UCSD-AML1 (cell line): Measurements from ENCODE around the gene LIX1L.

Experiments used
- DNase-seq: peaks from one replicate; lab custom pipeline; 2025; ENCODE audit not compliant: unreplicated experiment; lab: John Stamatoyannopoulos, UW

LIX1L gene

GRCh38 chr1:145985502-145986439 lies 28.0 kb upstream of the LIX1L start:
- DNase-seq = peak; percentile 46

DNA sequence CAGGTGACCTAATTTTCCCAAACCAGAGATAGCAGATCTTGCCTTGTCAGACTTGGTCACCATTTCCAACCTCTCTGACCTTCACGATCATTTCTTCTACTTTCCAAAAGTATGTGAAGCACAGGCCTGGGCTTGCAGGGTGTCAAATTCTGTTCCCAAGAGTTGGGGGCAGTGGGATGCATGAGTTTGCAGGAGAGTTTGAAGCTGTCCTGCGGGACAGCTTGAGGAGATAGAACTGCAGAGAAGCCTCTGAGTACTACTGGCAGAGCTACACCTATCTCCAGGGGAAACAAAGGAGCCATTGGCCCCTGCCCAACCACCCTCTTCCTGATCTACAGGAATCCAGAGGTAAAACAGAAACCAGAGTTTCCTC lies 27.3 kb upstream of the LIX1L start:
- DNase-seq = no peak

- no peak for DNase-seq
Measured at GRCh38 chr1:145983960-145984830, 26.4 kb upstream of the LIX1L start.

GRCh38 chr1:145983206-145983675 lies 25.4 kb upstream of the LIX1L start:
- DNase-seq = no peak

GRCh38 chr1:145982010-145982723 lies 24.4 kb upstream of the LIX1L start:
- DNase-seq = no peak

- no peak for DNase-seq
Measured at GRCh38 chr1:145980457-145980994, 22.7 kb upstream of the LIX1L start.

DNA sequence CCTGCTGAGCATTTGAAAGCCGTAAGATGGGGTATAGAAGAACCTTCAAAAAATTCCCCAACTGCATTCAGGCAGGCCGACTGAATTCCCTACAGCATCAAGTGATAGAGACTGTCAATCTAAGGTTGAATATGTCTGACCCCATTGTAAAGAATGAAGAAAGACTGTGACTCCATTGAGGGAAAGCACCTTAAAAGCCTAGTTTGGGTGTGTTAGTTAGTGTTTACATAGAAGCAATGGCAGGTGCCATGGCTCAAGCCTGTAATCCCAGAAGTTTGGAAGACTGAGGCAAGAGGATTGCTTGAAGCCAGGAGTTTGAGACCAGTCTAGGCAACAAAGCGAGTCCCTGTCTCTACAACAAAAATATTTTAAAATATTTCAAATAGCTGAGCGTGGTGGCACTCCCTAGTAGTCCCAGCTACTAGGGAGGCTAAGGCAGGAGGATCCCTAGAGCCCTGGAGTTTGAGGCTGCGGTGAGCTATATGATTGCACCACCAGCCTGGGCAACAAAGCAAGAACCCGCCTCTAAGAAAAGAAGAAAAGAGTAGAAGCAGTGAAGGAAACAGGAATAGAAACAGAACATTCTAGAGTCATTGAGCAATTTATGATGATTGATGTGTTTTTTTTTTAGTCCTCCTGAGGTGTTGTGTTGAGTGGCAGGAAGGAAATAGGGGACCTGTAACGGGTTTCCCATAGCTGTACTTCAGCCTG lies 22.1 kb upstream of the LIX1L start:
- peak; percentile 40 for DNase-seq

DNA sequence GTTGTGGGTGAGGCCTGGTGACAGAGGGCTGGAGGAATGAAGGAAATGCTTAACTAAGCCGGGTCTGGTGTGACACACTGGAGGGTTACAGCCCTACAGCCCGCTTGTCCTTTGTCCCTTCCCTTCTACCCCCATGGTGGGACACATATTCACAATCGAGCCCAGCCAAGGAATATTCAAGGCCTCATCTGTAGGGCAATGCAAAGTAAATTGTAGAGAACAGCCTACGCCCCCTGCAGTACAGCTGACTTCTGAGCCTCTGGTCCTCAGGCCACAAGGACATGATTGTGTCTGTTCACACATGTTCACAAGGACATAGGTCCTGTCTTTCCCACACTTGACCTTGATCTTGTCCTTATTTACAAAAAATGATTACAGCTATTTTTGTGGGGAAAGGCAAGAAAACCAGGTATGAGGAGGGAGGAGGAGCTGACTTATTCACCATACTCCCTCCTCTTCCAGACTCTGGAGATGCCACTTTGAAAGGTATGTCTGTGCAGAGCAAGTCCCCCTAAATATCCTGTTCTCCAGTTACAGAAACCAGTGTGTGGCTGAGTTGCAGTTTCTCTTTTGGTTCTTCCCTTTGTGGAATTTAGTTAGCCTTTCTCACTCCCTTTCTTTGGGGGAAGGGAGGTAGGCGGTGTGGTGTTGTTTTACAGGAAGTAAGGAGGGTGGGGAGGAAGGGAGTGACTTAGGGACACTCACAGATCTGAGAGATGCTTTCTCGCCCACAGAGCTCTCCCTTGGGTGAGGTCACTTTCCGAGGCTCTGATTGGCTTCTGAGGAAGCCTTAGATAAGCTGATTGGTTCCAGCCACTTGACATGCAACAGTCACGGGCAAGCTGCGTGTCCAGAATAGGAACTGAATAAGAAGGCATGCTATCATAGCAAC lies 21.3 kb upstream of the LIX1L start:
- peak; percentile 87 for DNase-seq

DNA sequence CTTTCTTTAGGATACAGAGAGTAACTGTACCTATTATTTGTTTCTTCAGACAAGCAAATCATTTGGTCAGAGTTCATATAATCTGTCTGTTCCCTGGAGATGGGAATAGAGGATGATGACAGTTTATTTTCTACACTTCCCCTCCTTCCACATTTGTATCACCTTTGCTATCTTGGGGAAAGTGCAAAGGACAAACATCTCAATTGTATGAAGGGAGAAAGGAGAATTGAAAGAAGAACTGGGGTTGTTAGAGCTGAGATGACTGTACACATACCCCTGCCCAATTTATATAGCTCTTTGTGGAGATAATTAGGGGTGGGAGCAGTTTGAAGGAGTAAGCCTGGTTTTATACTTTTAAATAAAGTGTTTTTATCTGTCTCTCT lies 20.6 kb upstream of the LIX1L start:
- no peak for DNase-seq

DNA sequence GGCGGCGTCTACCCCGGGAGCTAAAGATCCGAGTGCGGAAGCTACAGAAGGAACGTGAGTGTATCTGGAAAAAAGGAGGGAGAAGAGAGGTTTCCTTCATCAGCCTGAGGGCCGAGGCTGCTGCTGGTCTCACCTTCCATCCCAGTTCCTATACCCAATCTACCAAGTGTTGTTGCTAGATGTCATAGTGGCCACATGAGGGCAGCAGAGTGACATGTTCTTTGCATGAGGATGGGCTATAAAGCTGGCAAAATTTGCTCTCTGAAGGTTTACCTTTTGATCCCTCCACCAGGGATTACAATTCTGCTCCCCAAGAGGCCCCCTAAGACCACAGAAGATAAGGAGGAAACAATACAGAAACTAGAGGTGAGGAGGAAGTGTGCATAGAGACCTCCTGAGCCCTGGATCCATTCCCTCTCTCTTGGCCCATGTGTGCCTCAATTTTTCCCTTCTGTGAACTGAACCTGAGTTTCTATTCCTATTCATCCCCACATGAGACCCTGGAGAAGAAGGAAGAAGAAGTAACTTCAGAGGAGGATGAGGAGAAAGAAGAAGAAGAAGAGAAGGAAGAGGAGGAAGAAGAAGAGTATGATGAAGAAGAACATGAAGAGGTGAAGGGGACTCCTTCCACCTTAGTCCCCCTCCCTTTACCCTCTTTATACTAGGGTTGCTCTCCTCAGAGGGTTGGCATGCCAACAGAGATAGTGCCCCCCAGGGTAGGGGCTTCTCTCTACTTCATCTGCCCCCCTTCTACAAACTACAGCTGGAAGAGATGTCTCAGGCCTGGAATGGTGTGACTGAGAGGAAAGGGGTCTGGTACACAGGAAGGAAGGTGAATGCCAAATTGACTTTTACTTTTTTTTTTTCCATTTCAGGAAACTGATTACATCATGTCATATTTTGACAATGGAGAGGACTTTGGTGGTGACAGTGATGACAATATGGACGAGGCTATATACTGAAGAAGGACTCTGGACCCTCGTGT lies 20.0 kb upstream of the LIX1L start:
- peak; percentile 58 for DNase-seq

- DNase-seq = no peak
Measured at GRCh38 chr1:145977016-145977415, 19.2 kb upstream of the LIX1L start.

DNA sequence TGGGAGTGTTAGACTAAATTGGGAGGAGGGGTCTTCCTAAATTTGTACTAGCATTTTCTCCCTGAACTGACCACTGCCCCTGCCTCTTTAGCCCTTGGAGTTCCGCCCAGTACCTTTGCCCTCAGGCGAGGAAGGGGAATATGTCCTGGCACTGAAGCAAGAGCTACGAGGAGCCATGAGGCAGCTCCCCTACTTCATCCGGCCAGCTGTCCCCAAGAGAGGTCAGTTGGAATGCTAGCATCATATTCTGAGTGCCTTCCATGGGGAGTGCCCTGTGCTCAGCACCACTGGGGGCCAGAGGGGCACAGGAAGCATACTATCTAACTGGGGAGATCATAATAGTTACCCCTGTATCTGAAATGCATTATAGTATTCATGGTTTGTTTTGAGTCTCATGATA lies 17.4 kb upstream of the LIX1L start:
- no peak for DNase-seq

DNA sequence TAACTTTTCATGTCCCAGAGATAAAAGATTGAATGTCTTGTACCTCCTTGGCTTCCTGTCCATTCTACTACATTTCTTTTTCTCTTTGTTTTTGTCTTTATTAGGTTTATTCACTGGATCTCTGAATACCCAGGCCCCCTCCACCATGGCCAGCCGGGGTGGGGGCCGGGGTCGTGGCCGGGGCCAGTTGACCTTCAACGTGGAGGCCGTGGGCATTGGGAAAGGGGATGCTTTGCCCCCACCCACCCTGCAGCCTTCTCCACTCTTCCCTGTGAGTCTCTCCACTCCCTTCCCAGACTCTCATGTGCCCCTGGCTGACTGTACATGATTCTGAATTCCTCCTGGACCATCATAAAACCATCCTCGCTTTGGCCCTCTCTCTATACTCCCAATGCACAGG lies 16.9 kb upstream of the LIX1L start:
- DNase-seq = no peak

DNA sequence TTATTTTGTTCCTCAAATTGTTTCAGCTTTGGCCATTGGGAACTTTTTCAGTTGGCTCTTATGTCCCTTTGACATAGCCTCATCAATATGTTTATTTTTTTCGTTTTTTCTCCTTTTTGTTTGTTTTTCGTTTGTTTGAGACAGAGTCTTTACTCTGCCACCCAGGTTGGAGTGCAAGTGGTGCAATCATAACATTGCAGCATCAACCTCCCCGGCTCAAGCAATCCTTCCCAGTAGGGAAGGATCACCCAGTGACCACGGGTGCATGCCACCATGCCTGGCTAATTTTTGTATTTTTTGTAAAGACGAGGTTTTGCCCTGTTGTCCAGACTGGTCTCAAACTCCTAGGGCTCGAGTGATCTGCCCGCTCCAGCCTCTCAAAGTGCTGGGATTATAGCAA lies 14.8 kb upstream of the LIX1L start:
- DNase-seq = no peak

GRCh38 chr1:145967288-145967687 lies 9.5 kb upstream of the LIX1L start:
- no peak for DNase-seq

- DNase-seq = no peak
Measured at GRCh38 chr1:145965119-145965744, 7.4 kb upstream of the LIX1L start.

- peak; percentile 91 for DNase-seq
Measured at GRCh38 chr1:145964328-145965118, 6.7 kb upstream of the LIX1L start, which contains the start of the genes ANKRD34A and POLR3GL. ANKRD34A (minus strand) TSS chr1:145964575; CDS start chr1:145961759, 2,816 bp downstream. POLR3GL (plus strand) TSS chr1:145964690; CDS start chr1:145974866, 10,176 bp downstream.
